GM12891 (cell line): ENCODE measurements around the gene CNNM2.

Source experiments
- POLR2A ChIP-seq: IDR thresholded peaks from 2 replicates; pipeline ENCODE4 v1.6.1; 2011; ENCODE audit warnings: low read depth, low read length, control low read depth
- TAF1 ChIP-seq: IDR thresholded peaks from 2 replicates; pipeline ENCODE4 v1.6.1; 2011; ENCODE audit warnings: low read depth, low read length, control low read depth

GRCh38 chr10:102963756-102964025, 45.6 kb downstream of the CNNM2 start:
- no peak for TF ChIP-seq POLR2A
- TF ChIP-seq TAF1, result no peak
